Esophagus squamous epithelium (tissue), 5 donors: ENCODE measurements around the gene MTFR1L. TPM values are rescaled to one million over a fixed set of nuclear protein-coding genes. Genes with fewer than 3 reads are reported as not detected.
A peak's percentile ranks its signal among the peaks of the same experiment; 100 is the strongest.

ENCODE experiments used
- DNase-seq: peaks from one replicate; lab custom pipeline; 2025; lab: John Stamatoyannopoulos, UW
- H3K27ac ChIP-seq, 4 donors: fragments of 200-600 bp; sonication (generic); one replicate each; pipeline ENCODE4 v1.5.1; 2016 to 2019; ENCODE audit warnings: mild to moderate bottlenecking in 1 of 4
- H3K27me3 ChIP-seq, 4 donors: fragments of 200-600 bp; sonication (generic); 1 replicate in 3 of 4; 2 replicates in 1 of 4; pipeline versions ENCODE4 v1.5.1 to v1.6.0; 2017 to 2021; ENCODE audit warnings: antibody characterized with exemption in 1 of 4
- H3K36me3 ChIP-seq, 3 donors: fragments of 200-600 bp; sonication (generic); one replicate each; pipeline ENCODE4 v1.5.1; 2016 to 2019
- H3K4me1 ChIP-seq, 3 donors: fragments of 200-600 bp; sonication (generic); one replicate each; pipeline ENCODE4 v1.5.1; 2017 to 2019
- H3K4me3 ChIP-seq, 4 donors: fragments of 200-600 bp; sonication (generic); 1 replicate in 3 of 4; 2 replicates in 1 of 4; pipeline ENCODE4 v1.5.1; 2016 to 2019; ENCODE audit warnings: mild to moderate bottlenecking in 2 of 4, moderate library complexity in 1 of 4
- H3K9me3 ChIP-seq, 3 donors: fragments of 200-600 bp; sonication (generic); one replicate each; pipeline ENCODE4 v1.5.1; 2016 to 2019
- POLR2A ChIP-seq, 4 donors: fragments of 450-650 bp; IDR thresholded peaks; one replicate each; pipeline ENCODE4 v1.6.1; 2017; ENCODE audit warnings: antibody characterized with exemption in 4 of 4, mild to moderate bottlenecking in 4 of 4, moderate library complexity in 3 of 4
- WGBS, 2 donors: methylation state at CpG; one replicate each; pipeline ENCODE4 v1.1.5; 2018; 5-methylcytosine and 5-hydroxymethylcytosine counted together
- intact Hi-C: fragments of 100-400 bp; cut with DNase I; formaldehyde crosslinking; loops from one replicate; pipeline ENCODE4 v1.15.0; 2022
- total RNA-seq, 4 donors: library from RNA; depleted of rRNA; stranded (reverse); fragments of >200 nt; gene quantifications; one replicate each; pipeline ENCODE4 v1.1.0, GENCODE V29; 2016
- TF ChIP-seq, protein P1 (sequence below), 6 experiments: fragments of 450-650 bp in 4 of 6; fragments of 200-600 bp in 2 of 6; sonication (generic) in 2 of 6; IDR thresholded peaks; one replicate each; pipeline ENCODE4 v1.5.1; 2016 to 2019; ENCODE audit warnings: antibody characterized with exemption in 6 of 6, mild to moderate bottlenecking in 4 of 6, moderate library complexity in 4 of 6
- donor health status: DM: yes; HTN: yes; CAD: no.

The MTFR1L gene
- total RNA-seq, 4 donors from 2014 or later, result 24.4 to 53.8 (median 28.3) TPM

DNA sequence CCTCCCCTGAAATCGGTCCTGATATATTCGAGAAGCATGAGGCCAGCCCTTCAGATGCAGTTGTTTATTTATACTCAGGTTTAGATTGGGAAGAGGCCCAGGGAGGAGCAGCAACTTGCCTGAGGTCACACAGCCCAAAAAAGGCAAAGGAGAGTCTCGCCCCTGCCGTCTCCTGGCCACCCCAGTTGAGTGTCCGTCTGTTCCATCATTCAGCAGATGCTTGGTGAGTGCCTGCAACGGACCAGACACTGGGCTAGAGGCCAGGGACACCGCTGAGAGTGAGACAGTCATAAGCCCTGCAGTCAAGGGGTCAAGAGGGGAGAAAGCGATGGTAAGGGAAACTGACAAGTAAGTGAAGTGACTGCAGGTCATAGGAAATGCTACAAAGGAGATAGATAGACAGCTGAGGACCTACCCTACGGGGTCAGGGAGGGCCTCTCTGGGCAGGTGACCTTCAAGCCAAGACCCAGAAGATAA is 35.1 kb upstream of the MTFR1L start:
- no peak for TF ChIP-seq POLR2A (IDR thresholded peaks at IDR 0.05)
- TF ChIP-seq, protein P1, sequence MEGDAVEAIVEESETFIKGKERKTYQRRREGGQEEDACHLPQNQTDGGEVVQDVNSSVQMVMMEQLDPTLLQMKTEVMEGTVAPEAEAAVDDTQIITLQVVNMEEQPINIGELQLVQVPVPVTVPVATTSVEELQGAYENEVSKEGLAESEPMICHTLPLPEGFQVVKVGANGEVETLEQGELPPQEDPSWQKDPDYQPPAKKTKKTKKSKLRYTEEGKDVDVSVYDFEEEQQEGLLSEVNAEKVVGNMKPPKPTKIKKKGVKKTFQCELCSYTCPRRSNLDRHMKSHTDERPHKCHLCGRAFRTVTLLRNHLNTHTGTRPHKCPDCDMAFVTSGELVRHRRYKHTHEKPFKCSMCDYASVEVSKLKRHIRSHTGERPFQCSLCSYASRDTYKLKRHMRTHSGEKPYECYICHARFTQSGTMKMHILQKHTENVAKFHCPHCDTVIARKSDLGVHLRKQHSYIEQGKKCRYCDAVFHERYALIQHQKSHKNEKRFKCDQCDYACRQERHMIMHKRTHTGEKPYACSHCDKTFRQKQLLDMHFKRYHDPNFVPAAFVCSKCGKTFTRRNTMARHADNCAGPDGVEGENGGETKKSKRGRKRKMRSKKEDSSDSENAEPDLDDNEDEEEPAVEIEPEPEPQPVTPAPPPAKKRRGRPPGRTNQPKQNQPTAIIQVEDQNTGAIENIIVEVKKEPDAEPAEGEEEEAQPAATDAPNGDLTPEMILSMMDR (IDR thresholded peaks at IDR 0.05), result no peak
- no peaks in the 10 kb centered on the region for H3K9me3 ChIP-seq

DNA sequence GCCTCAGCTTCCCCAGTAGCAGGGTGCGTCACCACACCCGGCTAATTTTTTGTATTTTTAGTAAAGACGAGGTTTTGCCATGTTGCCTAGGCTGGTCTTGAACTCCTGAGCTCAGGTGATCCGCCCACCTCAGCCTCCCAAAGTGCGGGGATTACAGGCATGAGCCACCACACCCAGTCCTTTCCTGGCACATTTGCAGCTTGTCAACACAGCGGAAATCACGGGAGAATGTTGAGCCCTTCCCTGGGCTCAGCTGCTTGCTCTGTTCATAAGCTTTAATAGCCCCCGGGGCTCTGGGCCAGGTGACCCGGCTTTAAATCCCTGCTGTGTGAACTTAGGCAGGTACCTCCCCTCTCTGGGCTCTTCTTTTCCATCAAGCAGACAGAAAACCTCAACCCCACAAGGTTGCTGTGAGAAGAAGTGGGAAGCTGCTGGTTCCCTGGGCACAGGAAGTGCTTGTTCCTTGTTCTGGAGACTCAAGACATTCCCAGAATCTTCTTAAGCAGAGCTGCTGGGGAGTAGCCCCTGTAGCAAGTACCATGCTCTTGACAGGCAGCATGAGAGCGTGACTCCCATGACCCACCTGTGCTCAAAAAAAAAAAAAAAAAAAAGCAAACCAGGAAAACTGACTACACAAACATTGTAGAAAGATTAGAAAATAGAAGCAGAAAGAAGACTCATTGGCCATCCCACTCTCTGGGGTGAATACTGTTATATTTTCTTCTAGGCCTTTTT is 34.3 kb upstream of the MTFR1L start:
- DNase-seq, result no peak
- Histone ChIP-seq H3K27me3 (no peaks in the 10 kb centered on the region), H3K4me3 (no peak overlapping the region), H3K27ac (peak overlapping the region in 1 of 4 donors; percentile 17), H3K9me3 (no peaks in the 10 kb centered on the region), H3K4me1 (peaks cover 0 to 34% (median 16%) of the 10 kb centered on the region in 3 donors), H3K36me3 (peaks cover 0 to 10% (median 0%) of the 10 kb centered on the region in 3 donors)
- TF ChIP-seq POLR2A (IDR thresholded peaks at IDR 0.05), result no peak
- TF ChIP-seq, protein P1 (IDR thresholded peaks at IDR 0.05), result no peak
- intact Hi-C loops, result no loop called here
- WGBS, 2 donors, result 60 to 78% methylated on average over 7 of the region's 10 CpGs

More for the DNA sequence above, 35.1 kb upstream of the MTFR1L start:
- DNase-seq, result no peak
- Histone ChIP-seq H3K27ac (no peak overlapping the region), H3K27me3 (no peaks in the 10 kb centered on the region), H3K4me3 (no peak overlapping the region), H3K36me3 (peaks cover 0 to 10% (median 0%) of the 10 kb centered on the region in 3 donors), H3K4me1 (peaks cover 2 to 38% (median 16%) of the 10 kb centered on the region in 3 donors)
- intact Hi-C loops, result no loop called here
- WGBS, 2 donors, result 57 to 79% methylated on average over 6 to 8 of the region's 9 CpGs

DNA sequence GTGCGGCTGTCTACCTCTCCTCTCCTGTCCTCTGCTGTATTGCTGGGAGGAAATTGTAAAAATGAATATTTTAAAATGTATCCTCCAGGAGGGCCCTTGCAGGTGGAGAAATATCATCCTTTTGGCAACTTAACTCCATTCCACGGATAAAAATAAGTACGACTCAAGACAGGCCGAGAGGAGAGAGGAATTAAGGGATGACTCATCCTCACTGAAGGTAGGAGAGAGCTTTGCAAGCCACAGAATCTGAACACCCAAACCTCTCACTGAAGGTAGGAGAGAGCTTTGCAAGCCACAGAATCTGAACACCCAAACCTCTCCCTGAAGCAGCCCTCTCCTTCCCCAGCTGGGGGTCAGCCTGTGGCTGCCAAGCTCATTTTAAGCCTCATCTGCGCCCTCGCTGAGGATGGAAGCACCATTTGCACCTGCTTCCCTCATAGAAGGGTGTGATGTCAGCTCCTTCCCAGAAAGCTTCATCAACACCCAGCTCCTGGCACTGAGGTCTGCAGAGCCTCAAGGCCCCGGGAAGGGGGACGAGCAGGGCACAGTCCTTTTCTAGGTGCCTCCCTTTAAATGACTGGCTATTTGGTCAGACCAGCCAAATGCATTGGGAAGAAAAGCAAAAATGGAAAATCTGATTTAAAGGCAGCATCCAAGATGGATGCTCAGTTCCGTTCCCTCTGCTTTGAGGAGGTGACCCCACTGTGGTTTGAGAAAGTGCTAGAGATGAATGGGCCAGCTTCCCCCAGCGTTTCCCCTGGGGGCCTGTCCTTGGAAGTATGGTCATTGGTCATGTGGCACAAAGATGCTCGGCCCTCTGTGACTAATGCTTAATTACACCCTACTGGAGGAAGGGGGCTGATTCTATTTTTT is 32.6 kb upstream of the MTFR1L start:
- 43 to 51% methylated on average over 10 of the region's 11 CpGs for WGBS, 2 donors
- H3K4me1 ChIP-seq, result peaks cover 0 to 29% (median 16%) of the 10 kb centered on the region in 3 donors
- peaks cover 0 to 10% (median 0%) of the 10 kb centered on the region in 3 donors for H3K36me3 ChIP-seq
- DNase-seq, result no peak
- no peak overlapping the region for H3K27ac ChIP-seq
- no peak overlapping the region for H3K4me3 ChIP-seq
- H3K27me3 ChIP-seq, result no peaks in the 10 kb centered on the region
- intact Hi-C loops, result no loop called here
- no peaks in the 10 kb centered on the region for H3K9me3 ChIP-seq
- no peak for TF ChIP-seq POLR2A (IDR thresholded peaks at IDR 0.05)
- TF ChIP-seq, protein P1 (IDR thresholded peaks at IDR 0.05), result no peak

DNA sequence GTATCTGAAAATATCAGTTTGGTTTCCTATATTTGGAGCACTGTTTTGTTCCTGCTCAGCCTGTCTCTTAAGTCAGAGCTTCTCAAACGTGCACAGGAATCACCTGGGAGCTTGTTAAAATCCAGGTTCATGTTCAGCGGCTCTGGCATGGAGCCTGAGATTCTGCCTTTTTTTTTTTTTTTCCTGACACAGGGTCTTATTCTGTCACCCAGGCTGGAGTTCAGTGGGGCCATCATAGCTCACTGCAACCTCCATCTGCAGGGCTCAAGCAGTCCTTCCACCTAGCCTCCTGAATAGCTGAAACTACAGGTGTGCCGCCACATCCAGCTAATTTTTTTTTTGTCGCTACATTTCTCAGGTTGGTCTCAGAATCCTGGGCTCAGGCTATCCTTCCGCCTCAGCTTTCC is 32.0 kb upstream of the MTFR1L start:
- no peak for DNase-seq
- Histone ChIP-seq H3K4me3 (no peak overlapping the region), H3K27me3 (no peaks in the 10 kb centered on the region), H3K4me1 (peaks cover 0 to 29% (median 16%) of the 10 kb centered on the region in 3 donors), H3K27ac (no peak overlapping the region), H3K9me3 (no peaks in the 10 kb centered on the region), H3K36me3 (peaks cover 0 to 10% (median 0%) of the 10 kb centered on the region in 3 donors)
- no peak for TF ChIP-seq POLR2A (IDR thresholded peaks at IDR 0.05)
- TF ChIP-seq, protein P1 (IDR thresholded peaks at IDR 0.05), result no peak
- intact Hi-C loops, result no loop called here
- 87 to 90% methylated on average over 4 to 5 of the region's 5 CpGs for WGBS, 2 donors
